ENCODE data around the gene TUSC1. TPM values are rescaled to one million over a fixed set of nuclear protein-coding genes. Genes with fewer than 3 reads are reported as not detected.

TUSC1 gene
- under 1 TPM in 4 of 5 donors, not detected in 1; 0.12 to 0.25 (median 0.22) TPM for total RNA-seq
- total RNA-seq (2013), result 0.11 TPM
- total RNA-seq, result 0 to 0.89 (median 0.16) reads per million in 29 experiments

DNA sequence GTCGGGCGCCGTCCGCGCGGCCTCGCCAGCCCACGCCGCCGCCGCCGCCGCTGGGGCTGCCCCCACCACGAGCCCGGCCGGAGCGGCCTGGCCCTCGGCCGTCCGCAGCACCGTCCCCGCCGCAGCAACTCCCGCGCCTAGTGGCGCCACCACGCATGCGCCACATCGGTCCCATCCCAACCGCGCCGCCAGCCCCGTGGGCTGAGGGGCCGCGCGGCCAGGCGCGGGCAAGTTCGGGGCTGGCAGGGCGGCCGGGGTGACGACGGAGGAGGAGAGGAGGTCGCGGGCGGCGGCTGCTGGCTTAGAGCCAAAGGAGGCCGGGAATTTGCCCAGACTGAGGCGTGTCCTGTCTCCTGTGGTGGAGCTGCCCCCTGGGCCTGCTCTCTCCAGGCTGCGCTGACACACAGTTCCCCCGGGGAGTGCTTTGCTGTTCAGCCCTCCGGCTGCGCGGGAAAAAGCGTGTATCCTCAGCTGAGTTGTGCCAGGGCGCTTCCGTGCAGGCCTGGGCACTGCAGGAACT, at the start of gene TUSC1:
Gene TUSC1, minus strand, starts transcription at position 298 of the 520 bp plus-strand sequence. Its CDS starts 132 bp downstream, at position 166.
- ChIA-PET CTCF (no interaction called here), POLR2A (no interaction called here)
- H3K27ac ChIP-seq (ENCODE audit: low read length), result no peak within 1 kb of the TSS
- H3K27ac Mint-ChIP-seq, result no peak within 1 kb of the TSS
- no peaks in the 10 kb centered on the region for H3K36me3 Mint-ChIP-seq
- 2% methylated on average over 57 of the region's 57 CpGs for WGBS (ENCODE audit: insufficient coverage)
- no peaks in the 10 kb centered on the region for H3K9me3 ChIP-seq
- H3K9me3 Mint-ChIP-seq, result peaks cover 5 to 7% (median 7%) of the 10 kb centered on the region in 3 donors
- H3K27me3 Mint-ChIP-seq, result peaks cover 10 to 17% of the 10 kb centered on the region in 2 donors
- peak within 1 kb of the TSS in 1 of 2 donors; percentile 67 for H3K4me3 ChIP-seq (ENCODE audit: control insufficient read depth in 1 of 2, extremely low read depth in 1 of 2, low read length in 1 of 2)
- ATAC-seq (replicated peaks in 1 of 4) (peak in 3 of 4 experiments; percentile 24 to 48 (median 42)), DNase-seq (peak in 1 of 35 experiments; percentile 1)
- no peaks in the 10 kb centered on the region for H3K4me1 ChIP-seq (ENCODE audit: control insufficient read depth in 1 of 2, extremely low read depth in 1 of 2, insufficient read depth in 2 of 2, low read length in 2 of 2)
- H3K4me1 Mint-ChIP-seq, result peaks cover 0 to 4% (median 3%) of the 10 kb centered on the region in 3 donors
- H3K36me3 ChIP-seq (ENCODE audit: control insufficient read depth in 2 of 2, extremely low read depth in 1 of 2, insufficient read depth in 1 of 2, low read length in 1 of 2), result no peaks in the 10 kb centered on the region
- H3K4me3 Mint-ChIP-seq, result peak within 1 kb of the TSS; percentile 32 to 57 (median 42)
- H3K27me3 ChIP-seq (replicated peaks in 1 of 2; ENCODE audit: control insufficient read depth in 2 of 2, extremely low read depth in 1 of 2, insufficient read depth in 2 of 2, low read length in 1 of 2), result peaks cover 0 to 11% of the 10 kb centered on the region in 2 experiments

DNA sequence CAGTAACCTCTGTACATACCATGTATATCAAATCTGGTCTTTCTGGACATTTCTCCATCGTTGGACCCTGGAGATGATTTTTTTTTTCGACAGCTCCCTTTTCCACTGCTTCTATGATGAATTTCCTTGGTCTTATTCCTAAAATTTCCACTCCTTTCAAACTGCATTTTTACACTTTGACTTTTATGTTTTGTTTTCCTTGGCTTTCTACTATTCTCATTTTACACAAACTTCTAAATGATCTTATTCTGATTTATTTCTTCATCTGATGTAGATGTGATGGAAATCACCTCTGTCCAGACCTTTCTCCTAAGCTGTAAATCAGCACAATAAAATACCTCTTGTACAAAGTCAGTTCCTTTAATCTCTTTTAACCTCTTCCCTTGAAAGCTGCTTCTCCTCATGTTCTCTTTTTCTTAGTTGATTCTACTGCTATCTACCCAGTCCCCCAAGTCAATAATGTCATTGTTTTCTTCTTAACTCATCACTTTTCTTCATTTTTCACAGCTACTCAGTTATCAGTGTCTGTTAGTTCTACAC, 48.7 kb upstream of the TUSC1 start:
- POLR2A ChIA-PET, result no interaction called here

DNA sequence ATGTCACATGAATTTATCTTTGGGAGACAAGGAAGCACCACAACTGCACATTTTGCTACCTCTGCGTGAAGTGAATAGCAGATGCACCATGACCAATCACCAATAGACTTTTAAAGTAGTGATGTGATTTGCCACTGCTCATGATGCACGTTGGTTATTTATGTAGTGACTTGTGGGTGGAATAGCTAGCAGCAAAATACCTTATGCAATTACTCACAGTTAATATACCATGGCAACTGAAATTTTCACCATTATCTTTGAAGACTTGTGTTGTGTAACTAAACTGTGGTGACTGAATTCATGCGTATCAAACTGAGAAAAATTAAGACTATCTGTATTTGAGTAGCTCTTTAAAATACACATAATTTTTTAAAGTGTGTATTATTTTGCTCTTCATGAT, 46.2 kb upstream of the TUSC1 start:
- POLR2A ChIA-PET, result no interaction called here

More for the DNA sequence above, 48.7 kb upstream of the TUSC1 start:
- no peak for ATAC-seq (replicated peaks in 1 of 4)
- Histone ChIP-seq H3K36me3 (ENCODE audit: control insufficient read depth in 2 of 2, extremely low read depth in 1 of 2, insufficient read depth in 1 of 2, low read length in 1 of 2) (no peaks in the 10 kb centered on the region), H3K4me1 (ENCODE audit: control insufficient read depth in 1 of 2, extremely low read depth in 1 of 2, insufficient read depth in 2 of 2, low read length in 2 of 2) (no peaks in the 10 kb centered on the region), H3K27ac (ENCODE audit: low read length) (no peak overlapping the region), H3K9me3 (no peaks in the 10 kb centered on the region), H3K4me3 (ENCODE audit: control insufficient read depth in 1 of 2, extremely low read depth in 1 of 2, low read length in 1 of 2) (no peak overlapping the region), H3K27me3 (replicated peaks in 1 of 2; ENCODE audit: control insufficient read depth in 2 of 2, extremely low read depth in 1 of 2, insufficient read depth in 2 of 2, low read length in 1 of 2) (no peaks in the 10 kb centered on the region)
- CTCF ChIA-PET, result no interaction called here
- Mint-ChIP-seq H3K27me3 (no peaks in the 10 kb centered on the region), H3K9me3 (peaks cover 5 to 16% (median 7%) of the 10 kb centered on the region in 3 donors), H3K4me3 (no peak overlapping the region), H3K4me1 (no peaks in the 10 kb centered on the region), H3K36me3 (no peaks in the 10 kb centered on the region), H3K27ac (no peak overlapping the region)
- WGBS (ENCODE audit: insufficient coverage), result 58% methylated on average over 2 of the region's 2 CpGs
- no peak for DNase-seq

DNA sequence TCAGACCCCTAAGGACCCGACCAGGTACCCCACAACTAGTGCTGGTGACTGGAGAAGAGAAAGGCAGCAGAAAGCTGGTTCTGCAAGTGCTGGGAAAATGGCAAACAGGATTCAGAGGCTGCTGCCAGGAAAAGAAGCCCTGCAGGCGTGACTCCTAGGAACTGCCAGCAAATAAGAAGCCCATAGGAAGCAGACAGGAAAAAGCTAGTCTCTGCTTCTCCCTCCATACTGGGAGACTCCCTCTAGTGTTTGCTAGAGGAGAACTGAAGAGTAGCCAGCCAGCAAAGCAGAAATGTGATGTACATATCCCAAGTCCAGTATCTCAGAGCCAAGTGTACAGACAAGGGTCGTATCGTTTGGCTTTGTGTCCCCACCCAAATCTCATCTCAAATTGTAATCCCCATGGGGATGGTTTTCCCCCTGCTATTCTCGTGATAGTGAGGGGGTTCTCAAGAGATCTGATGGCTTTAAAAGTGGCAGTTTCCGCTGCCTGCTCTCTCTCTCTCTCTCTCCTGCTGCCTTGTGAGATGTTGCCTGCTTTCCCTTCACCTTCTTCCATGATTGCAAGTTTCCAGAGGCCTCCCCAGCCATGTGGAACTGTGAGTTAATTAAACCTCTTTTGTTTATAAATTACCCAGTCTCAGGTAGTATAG, 38.1 kb upstream of the TUSC1 start:
- no peak for ATAC-seq (replicated peaks in 1 of 4)
- peaks cover 5 to 33% (median 7%) of the 10 kb centered on the region in 3 donors for H3K9me3 Mint-ChIP-seq
- Histone ChIP-seq H3K36me3 (ENCODE audit: control insufficient read depth in 2 of 2, extremely low read depth in 1 of 2, insufficient read depth in 1 of 2, low read length in 1 of 2) (no peaks in the 10 kb centered on the region), H3K27ac (ENCODE audit: low read length) (no peak overlapping the region), H3K9me3 (no peaks in the 10 kb centered on the region), H3K4me3 (ENCODE audit: control insufficient read depth in 1 of 2, extremely low read depth in 1 of 2, low read length in 1 of 2) (no peak overlapping the region), H3K4me1 (ENCODE audit: control insufficient read depth in 1 of 2, extremely low read depth in 1 of 2, insufficient read depth in 2 of 2, low read length in 2 of 2) (no peaks in the 10 kb centered on the region), H3K27me3 (replicated peaks in 1 of 2; ENCODE audit: control insufficient read depth in 2 of 2, extremely low read depth in 1 of 2, insufficient read depth in 2 of 2, low read length in 1 of 2) (no peaks in the 10 kb centered on the region)
- POLR2A ChIA-PET, result no interaction called here
- no peak overlapping the region for H3K4me3 Mint-ChIP-seq
- CTCF ChIA-PET, result no interaction called here
- no peaks in the 10 kb centered on the region for H3K36me3 Mint-ChIP-seq
- no peaks in the 10 kb centered on the region for H3K27me3 Mint-ChIP-seq
- no peak overlapping the region for H3K27ac Mint-ChIP-seq
- no peak for DNase-seq
- WGBS (ENCODE audit: insufficient coverage), result 40% methylated on average over 1 of the region's 6 CpGs
- H3K4me1 Mint-ChIP-seq, result no peaks in the 10 kb centered on the region

More for the DNA sequence above, 46.2 kb upstream of the TUSC1 start:
- CTCF ChIA-PET, result no interaction called here
- Mint-ChIP-seq H3K4me3 (no peak overlapping the region), H3K27ac (no peak overlapping the region), H3K27me3 (no peaks in the 10 kb centered on the region), H3K36me3 (no peaks in the 10 kb centered on the region), H3K9me3 (peaks cover 0 to 11% (median 5%) of the 10 kb centered on the region in 3 donors), H3K4me1 (no peaks in the 10 kb centered on the region)
- Histone ChIP-seq H3K9me3 (no peaks in the 10 kb centered on the region), H3K4me3 (ENCODE audit: control insufficient read depth in 1 of 2, extremely low read depth in 1 of 2, low read length in 1 of 2) (no peak overlapping the region), H3K27me3 (replicated peaks in 1 of 2; ENCODE audit: control insufficient read depth in 2 of 2, extremely low read depth in 1 of 2, insufficient read depth in 2 of 2, low read length in 1 of 2) (no peaks in the 10 kb centered on the region), H3K36me3 (ENCODE audit: control insufficient read depth in 2 of 2, extremely low read depth in 1 of 2, insufficient read depth in 1 of 2, low read length in 1 of 2) (no peaks in the 10 kb centered on the region), H3K27ac (ENCODE audit: low read length) (no peak overlapping the region), H3K4me1 (ENCODE audit: control insufficient read depth in 1 of 2, extremely low read depth in 1 of 2, insufficient read depth in 2 of 2, low read length in 2 of 2) (no peaks in the 10 kb centered on the region)
- WGBS (ENCODE audit: insufficient coverage), result 80% methylated on average over 1 of the region's 3 CpGs
- no peak for DNase-seq
- no peak for ATAC-seq (replicated peaks in 1 of 4)

DNA sequence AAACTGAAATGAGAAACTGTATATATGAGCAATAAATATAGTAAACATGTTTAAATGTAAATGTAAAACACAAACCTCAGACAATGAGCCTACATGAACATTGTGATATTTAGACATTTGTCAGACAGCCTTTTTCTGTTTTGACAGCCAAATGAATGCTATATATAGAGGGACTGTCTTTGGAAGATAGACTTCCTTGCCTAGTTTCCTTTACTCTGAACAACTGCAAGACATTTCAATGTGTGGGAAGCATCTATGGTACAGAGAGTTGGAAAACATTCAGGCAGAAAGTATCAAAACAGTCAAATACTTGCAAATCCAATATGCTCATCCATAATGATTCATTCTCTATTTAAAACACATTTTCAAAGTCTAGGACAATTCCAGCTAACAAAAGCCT, 31.7 kb upstream of the TUSC1 start:
- Histone ChIP-seq H3K4me3 (ENCODE audit: control insufficient read depth in 1 of 2, extremely low read depth in 1 of 2, low read length in 1 of 2) (no peak overlapping the region), H3K27ac (ENCODE audit: low read length) (no peak overlapping the region), H3K27me3 (replicated peaks in 1 of 2; ENCODE audit: control insufficient read depth in 2 of 2, extremely low read depth in 1 of 2, insufficient read depth in 2 of 2, low read length in 1 of 2) (no peaks in the 10 kb centered on the region), H3K4me1 (ENCODE audit: control insufficient read depth in 1 of 2, extremely low read depth in 1 of 2, insufficient read depth in 2 of 2, low read length in 2 of 2) (no peaks in the 10 kb centered on the region), H3K36me3 (ENCODE audit: control insufficient read depth in 2 of 2, extremely low read depth in 1 of 2, insufficient read depth in 1 of 2, low read length in 1 of 2) (no peaks in the 10 kb centered on the region), H3K9me3 (no peaks in the 10 kb centered on the region)
- Mint-ChIP-seq H3K4me1 (no peaks in the 10 kb centered on the region), H3K27me3 (no peaks in the 10 kb centered on the region), H3K27ac (no peak overlapping the region), H3K4me3 (no peak overlapping the region), H3K36me3 (no peaks in the 10 kb centered on the region), H3K9me3 (peaks cover 0 to 10% (median 6%) of the 10 kb centered on the region in 3 donors)
- DNase-seq, result no peak
- POLR2A ChIA-PET, result no interaction called here
- CTCF ChIA-PET, result no interaction called here
- no peak for ATAC-seq (replicated peaks in 1 of 4)

DNA sequence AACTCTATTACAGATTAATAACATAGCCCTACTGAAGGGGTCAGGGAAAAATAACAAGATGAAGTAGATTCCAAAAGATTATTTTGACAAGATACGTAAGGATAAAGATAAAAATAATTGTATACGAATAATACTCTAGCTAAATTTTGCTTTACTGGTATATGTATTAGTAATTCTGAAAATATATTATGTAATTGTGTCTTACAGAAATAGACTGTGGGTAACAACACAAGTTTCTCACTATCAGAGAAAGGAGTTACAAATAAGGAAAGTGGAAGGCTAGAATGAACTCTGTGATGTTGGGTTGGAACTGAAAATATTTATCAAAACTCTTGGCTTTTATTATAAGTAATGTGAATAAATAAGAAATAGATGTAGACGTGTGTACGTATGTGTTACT, 26.6 kb upstream of the TUSC1 start:
- H3K36me3 Mint-ChIP-seq, result no peaks in the 10 kb centered on the region
- H3K36me3 ChIP-seq (ENCODE audit: control insufficient read depth in 2 of 2, extremely low read depth in 1 of 2, insufficient read depth in 1 of 2, low read length in 1 of 2), result no peaks in the 10 kb centered on the region
- peaks cover 4 to 8% (median 7%) of the 10 kb centered on the region in 3 donors for H3K9me3 Mint-ChIP-seq
- H3K4me1 ChIP-seq (ENCODE audit: control insufficient read depth in 1 of 2, extremely low read depth in 1 of 2, insufficient read depth in 2 of 2, low read length in 2 of 2), result no peaks in the 10 kb centered on the region
- ChIA-PET POLR2A (no interaction called here), CTCF (no interaction called here)
- no peaks in the 10 kb centered on the region for H3K4me1 Mint-ChIP-seq
- WGBS (ENCODE audit: insufficient coverage), result no CpG with 5 or more reads among the region's 4 CpGs
- H3K27ac Mint-ChIP-seq, result no peak overlapping the region
- DNase-seq (no peak), ATAC-seq (replicated peaks in 1 of 4) (no peak)
- no peaks in the 10 kb centered on the region for H3K27me3 Mint-ChIP-seq
- H3K27ac ChIP-seq (ENCODE audit: low read length), result no peak overlapping the region
- no peak overlapping the region for H3K4me3 Mint-ChIP-seq
- H3K4me3 ChIP-seq (ENCODE audit: control insufficient read depth in 1 of 2, extremely low read depth in 1 of 2, low read length in 1 of 2), result no peak overlapping the region
- H3K27me3 ChIP-seq (replicated peaks in 1 of 2; ENCODE audit: control insufficient read depth in 2 of 2, extremely low read depth in 1 of 2, insufficient read depth in 2 of 2, low read length in 1 of 2), result no peaks in the 10 kb centered on the region
- H3K9me3 ChIP-seq, result no peaks in the 10 kb centered on the region
